C4-2B (cell line): ENCODE data around the gene FBH1.
"Not testable (repeated sequence)": the region's sequence is repeated elsewhere in the genome, so short reads cannot be mapped to it uniquely, and the experiment has no call there.

Experiments
- ZFX ChIP-seq: fragments of 450-650 bp; IDR thresholded peaks from 2 replicates; pipeline ENCODE4 v1.6.1; 2017
- TF ChIP-seq, protein P1 (sequence below): fragments of 450-650 bp; conservative IDR thresholded peaks from 2 replicates; pipeline ENCODE4 v1.5.1; 2017; ENCODE audit warnings: mild to moderate bottlenecking

DNA sequence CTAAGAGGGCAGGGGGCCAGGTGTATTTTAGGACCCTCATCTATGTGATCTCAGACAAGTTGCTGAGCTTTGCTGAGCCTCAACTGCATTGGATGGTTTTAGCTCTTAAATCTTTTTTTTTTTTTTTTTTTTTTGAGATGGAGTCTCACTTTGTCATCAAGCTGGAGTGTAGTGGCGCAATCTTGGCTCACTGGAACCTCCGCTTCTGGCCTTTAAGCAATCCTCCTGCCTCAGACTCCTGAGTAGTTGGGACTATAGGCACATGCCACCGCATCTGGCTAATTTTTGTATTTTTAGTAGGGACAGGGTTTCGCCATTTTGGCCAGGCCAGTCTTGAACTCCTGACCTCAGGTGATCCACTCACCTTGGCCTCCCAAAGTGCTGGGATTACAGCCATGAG is 43.4 kb upstream of the FBH1 start:
- TF ChIP-seq, protein P1, sequence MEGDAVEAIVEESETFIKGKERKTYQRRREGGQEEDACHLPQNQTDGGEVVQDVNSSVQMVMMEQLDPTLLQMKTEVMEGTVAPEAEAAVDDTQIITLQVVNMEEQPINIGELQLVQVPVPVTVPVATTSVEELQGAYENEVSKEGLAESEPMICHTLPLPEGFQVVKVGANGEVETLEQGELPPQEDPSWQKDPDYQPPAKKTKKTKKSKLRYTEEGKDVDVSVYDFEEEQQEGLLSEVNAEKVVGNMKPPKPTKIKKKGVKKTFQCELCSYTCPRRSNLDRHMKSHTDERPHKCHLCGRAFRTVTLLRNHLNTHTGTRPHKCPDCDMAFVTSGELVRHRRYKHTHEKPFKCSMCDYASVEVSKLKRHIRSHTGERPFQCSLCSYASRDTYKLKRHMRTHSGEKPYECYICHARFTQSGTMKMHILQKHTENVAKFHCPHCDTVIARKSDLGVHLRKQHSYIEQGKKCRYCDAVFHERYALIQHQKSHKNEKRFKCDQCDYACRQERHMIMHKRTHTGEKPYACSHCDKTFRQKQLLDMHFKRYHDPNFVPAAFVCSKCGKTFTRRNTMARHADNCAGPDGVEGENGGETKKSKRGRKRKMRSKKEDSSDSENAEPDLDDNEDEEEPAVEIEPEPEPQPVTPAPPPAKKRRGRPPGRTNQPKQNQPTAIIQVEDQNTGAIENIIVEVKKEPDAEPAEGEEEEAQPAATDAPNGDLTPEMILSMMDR, result not testable (repeated sequence)
- not testable (repeated sequence) for TF ChIP-seq ZFX
